Measurements from ENCODE around the gene BRPF3.

The BRPF3 gene

DNA sequence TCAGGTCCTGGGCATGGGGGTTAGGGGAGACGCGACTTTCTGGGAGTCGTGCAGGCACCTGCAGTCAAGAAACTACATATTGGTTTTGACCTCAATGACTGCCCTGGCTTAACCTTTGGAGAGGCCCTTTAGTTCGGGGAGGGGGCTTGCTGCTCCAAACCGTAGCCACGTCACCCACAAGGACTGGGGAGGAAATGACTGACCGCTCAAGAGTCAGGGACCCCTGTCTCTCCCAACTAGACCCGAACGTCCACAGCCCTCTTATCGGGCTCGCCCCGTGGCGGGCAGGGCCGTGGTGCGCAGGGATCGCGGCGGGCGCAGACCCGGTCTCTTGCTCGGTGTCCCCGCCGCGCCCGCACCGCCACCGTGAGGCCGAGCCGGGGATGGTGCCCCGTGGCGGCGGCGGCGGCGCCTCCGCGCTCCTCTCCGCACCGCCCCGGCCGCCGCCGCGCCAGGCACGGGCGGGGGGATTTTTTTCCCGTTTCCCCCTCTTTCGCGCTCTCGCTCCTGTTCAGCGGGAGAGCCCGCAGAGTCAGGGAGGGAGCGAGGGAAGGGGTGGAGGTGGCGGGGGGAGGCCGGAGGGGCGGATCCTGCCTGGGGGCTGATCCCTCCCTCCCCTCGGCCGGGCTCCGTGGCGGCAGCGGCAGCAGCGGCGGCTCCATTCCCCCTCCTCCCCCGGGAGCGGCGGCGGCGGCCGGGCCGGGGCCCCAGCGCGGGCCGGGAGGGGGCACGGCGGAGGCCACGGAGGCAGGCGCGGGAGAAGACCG lies at the start of gene BRPF3:
TSS of gene BRPF3 (plus strand) at position 632 of the 767 bp plus-strand sequence. CDS start 3,579 bp downstream, outside the sequence.
- peak; percentile 70 for DNase-seq (ENCODE audit: low spot score)

GRCh38 chr6:36147294-36147693 lies 49.2 kb upstream of the BRPF3 start:
- DNase-seq (ENCODE audit: low spot score): no peak

- no peak for DNase-seq (ENCODE audit: low spot score)
Measured at GRCh38 chr6:36149476-36149875, 47.1 kb upstream of the BRPF3 start.

- DNase-seq (ENCODE audit: low spot score): no peak
Measured at GRCh38 chr6:36150283-36150682, 46.3 kb upstream of the BRPF3 start.

GRCh38 chr6:36154286-36154685 lies 42.3 kb upstream of the BRPF3 start:
- DNase-seq (ENCODE audit: low spot score): no peak

DNA sequence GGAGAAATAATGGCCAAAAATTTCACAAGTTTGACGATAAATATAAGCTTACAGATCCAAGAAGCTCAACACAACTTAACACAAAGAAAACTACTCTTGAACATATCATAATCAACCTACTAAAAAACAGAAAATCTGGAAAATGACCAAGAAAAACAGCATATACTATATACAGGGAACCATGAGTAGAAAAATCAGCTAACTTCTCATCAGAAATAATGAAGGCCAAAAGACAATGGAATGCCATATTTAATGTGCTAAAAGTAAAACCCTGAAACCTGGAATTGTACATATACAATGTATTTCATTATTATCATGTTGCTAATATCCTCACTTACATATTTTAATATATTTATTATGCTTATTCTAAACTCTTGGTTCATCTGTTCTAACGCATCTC lies 40.9 kb upstream of the BRPF3 start:
- no peak for DNase-seq (ENCODE audit: low spot score)

DNA sequence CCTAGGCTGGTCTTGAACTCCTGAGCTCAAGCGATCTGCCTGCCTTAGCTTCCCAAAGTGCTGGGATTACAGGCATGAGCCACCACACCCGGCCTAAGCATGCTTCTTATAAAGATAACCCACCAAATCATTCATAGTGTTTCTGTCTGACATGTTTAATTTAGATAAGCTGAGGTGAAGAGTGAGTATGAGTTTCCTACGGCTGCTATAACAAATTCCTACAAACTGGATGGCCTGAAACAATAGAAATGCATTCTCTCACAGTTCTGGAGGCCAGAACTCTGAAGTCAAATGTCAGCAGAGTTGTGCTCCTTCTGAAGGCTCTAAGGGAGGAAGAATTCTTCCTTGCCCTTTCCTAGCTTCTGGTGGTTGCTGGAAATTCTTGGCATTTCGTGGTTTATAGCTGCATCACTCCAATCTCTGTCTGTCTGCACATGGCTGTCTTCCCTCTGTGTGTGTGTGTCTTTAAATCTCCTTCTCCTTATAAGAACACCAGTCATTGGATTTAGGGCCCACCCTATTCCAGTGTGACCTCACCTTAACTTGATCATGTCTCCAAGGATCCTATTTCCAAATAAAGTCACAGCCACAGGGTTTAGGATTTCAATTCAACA lies 36.3 kb upstream of the BRPF3 start:
- DNase-seq (ENCODE audit: low spot score): no peak

DNA sequence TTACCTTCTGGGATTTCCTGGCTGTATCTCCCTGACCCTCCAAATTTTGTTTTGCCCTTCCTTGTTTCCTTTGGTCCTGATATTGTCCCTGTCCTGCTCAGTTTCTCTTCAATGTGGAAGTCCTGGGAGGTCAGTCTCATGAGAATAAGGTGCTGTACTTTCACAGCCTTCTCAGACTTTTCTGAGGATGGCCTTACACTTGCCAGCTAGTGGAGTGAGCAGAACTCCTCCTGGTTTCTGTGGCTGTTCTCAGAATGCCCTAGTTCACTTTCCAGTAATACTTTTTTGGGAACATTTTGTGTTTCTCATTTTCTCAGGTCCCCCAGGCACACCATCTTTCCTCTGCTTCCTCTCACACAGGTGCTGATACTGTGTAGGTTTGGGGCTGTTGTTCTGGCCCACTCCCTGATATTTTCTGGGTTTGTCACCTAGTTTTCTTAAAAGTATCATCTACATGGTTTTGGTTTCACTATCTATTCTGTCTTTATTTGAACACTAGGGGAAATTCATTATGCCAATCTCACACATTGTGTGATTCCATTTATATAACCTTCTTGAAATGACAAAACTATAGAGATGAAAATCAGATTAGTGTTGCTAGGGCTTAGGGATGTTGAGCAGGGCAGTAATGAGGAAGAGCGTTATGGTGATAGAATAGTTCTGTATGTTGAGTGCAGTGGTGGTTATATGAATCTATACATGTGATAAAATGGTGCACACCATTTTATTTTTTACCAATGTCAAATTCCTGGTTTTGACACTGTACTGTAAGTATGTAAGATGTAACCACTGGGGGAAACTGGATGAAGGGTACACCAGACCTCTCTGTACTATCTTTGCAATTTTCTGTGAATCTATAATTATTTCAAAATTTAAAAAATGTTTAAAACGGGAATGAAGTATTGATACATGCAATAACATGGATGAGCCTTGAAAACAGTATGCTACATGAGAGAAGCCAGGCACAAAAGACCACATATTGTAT lies 27.2 kb upstream of the BRPF3 start:
- DNase-seq (ENCODE audit: low spot score): no peak

- DNase-seq (ENCODE audit: low spot score): no peak
Measured at GRCh38 chr6:36170704-36171103, 25.8 kb upstream of the BRPF3 start.

- no peak for DNase-seq (ENCODE audit: low spot score)
Measured at GRCh38 chr6:36171573-36171972, 25.0 kb upstream of the BRPF3 start.

DNA sequence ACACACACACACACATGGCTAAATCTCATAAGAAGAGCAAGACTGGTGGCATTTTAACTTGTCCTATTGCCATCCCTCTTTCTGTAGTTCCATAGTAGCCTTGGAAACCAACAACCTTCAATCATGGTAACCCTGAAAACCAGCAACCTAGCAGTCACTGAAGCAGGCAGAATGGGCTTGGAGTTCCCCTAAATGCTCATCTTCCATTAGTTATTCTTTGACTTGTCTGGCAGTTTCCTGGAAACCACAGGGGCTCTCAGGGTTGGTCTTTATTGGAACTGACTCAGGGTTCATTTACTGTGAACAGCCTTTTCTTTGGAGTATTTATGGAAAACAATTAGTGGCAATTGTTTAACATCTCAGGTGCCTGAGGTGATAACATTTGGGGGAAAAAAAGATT lies 19.4 kb upstream of the BRPF3 start:
- no peak for DNase-seq (ENCODE audit: low spot score)

GRCh38 chr6:36178544-36178943 lies 18.0 kb upstream of the BRPF3 start:
- no peak for DNase-seq (ENCODE audit: low spot score)

- DNase-seq (ENCODE audit: low spot score): no peak
Measured at GRCh38 chr6:36180126-36180525, 16.4 kb upstream of the BRPF3 start.

DNA sequence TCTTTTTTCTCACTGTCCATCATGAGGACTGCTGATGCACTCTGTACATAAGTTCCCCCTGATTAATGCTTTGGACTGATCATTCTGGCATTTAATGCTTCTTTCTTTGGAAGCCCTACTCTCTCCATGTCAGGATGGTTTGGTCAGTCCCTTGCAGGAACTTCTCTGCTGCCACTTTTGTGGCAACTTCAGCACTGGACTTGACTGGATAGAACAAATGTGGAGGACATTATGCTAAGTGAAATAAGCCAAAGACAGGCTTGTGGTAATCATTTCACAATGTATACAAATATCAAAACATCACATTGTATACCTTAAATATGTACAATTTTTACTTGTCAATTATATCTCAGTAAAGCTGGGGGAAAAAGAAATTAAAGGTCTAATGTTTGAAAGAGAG lies 12.2 kb upstream of the BRPF3 start:
- no peak for DNase-seq (ENCODE audit: low spot score)

- no peak for DNase-seq (ENCODE audit: low spot score)
Measured at GRCh38 chr6:36186199-36186598, 10.3 kb upstream of the BRPF3 start.

DNA sequence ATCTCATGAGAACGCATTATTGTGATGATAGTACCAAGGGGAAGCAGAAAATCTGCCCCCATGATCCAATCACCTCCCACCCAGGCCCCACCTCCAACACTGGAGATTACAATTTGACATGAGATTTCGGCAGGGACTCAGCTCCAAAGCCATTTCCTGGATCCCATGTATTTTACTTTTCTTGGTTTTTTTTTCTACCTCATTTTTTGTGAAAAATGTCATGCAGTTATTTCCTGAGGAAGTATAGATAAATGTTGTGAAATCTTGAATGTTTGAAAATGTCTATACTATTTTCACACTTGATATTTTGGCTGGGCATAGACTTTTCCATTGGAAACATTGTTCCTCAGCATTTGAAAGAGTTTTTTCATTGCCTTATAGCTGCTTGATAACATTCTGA lies 9.1 kb upstream of the BRPF3 start:
- DNase-seq (ENCODE audit: low spot score): no peak

GRCh38 chr6:36195471-36196112 lies 952 bp upstream of the BRPF3 start:
- no peak for DNase-seq (ENCODE audit: low spot score)

GRCh38 chr6:36196880-36197548 lies 470 bp downstream of the BRPF3 start:
- DNase-seq (ENCODE audit: low spot score): peak; percentile 95

GRCh38 chr6:36197739-36198221 lies 1.2 kb downstream of the BRPF3 start:
- peak; percentile 19 for DNase-seq (ENCODE audit: low spot score)

GRCh38 chr6:36198986-36199385 lies 2.4 kb downstream of the BRPF3 start:
- no peak for DNase-seq (ENCODE audit: low spot score)

DNA sequence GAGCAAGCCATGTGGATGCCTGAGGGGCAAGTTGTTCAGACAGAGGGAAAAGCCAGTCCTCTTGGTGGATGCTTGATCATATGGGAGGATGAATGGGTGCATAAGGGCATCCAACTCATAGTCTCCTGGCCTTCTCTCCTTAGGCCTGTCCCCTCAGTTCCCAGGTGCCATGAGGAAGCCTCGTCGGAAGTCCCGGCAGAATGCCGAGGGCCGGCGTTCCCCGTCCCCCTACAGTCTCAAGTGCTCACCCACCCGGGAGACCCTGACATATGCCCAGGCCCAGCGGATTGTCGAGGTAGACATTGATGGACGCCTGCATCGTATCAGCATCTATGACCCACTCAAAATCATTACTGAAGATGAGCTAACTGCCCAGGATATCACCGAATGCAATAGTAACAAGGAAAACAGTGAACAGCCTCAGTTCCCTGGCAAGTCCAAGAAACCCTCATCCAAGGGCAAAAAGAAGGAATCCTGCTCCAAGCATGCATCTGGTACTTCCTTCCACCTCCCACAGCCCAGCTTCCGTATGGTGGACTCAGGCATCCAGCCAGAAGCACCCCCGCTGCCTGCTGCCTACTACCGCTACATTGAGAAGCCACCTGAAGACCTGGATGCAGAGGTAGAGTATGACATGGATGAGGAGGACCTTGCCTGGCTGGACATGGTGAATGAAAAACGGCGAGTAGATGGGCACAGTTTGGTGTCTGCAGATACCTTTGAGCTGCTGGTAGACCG lies 3.8 kb downstream of the BRPF3 start:
- no peak for DNase-seq (ENCODE audit: low spot score)
